GM12873 (cell line): Measurements from ENCODE around the gene WDR1.

Source experiments
- CTCF ChIP-seq: IDR thresholded peaks from 2 replicates; pipeline ENCODE4 v1.5.1; 2012; ENCODE audit warnings: low read depth, mild to moderate bottlenecking, moderate library complexity, low read length, control low read depth; ENCODE audit not compliant: insufficient read depth; ENCODE audit errors: missing control alignments

Gene WDR1

GRCh38 chr4:10111067-10111801 is 5.4 kb downstream of the WDR1 start:
- TF ChIP-seq CTCF: no peak

GRCh38 chr4:10109995-10110670 is 6.5 kb downstream of the WDR1 start:
- TF ChIP-seq CTCF: no peak

GRCh38 chr4:10108818-10109783 is 7.5 kb downstream of the WDR1 start:
- TF ChIP-seq CTCF: no peak

GRCh38 chr4:10108391-10108790 is 8.2 kb downstream of the WDR1 start:
- no peak for TF ChIP-seq CTCF

DNA sequence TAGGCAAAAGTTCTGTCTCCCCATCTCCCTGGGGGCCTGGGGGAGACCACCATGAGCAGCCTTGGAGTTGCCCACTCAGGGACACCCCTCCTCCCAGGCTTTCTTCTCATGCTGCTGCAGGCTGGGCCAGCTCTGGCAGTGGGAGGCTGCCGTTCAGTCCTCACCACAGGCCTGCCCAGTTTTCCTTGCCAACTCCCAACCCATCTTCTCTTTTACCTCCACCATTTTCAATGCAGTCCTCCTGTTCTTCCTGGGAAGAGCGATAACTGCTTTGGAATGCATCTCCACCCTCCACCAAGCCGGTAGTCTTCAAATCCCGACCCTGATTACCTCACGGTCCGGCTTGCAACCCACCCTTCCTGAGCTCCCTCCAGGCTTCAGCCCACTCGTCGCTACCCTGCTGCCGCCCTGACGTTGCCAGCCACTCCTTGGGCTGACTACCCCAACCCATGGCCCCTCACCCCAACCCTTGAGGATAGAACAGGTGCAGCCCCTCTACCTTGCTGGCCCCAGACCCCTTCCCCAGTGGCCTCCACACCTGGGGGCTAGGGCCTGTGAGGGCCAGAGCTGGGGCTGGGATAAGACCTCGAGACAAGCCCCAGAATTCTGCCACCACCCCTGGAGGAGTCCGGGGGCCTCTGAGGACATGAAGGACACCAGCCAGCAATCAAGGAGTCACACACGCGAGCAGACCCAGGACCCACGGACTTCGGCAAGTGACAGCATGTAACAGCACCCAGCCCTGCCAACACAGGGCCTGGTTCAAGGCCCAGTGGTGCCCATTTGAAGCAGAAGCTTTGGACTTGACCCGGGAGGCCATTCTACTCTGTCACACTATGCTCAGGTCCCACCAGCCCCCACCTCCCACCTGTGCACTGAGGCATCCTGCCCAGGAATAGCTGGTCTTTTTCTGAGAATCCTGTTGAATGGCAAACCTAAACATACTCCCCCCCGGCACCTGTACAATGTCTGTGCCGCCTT is 9.2 kb downstream of the WDR1 start:
- TF ChIP-seq CTCF: no peak

DNA sequence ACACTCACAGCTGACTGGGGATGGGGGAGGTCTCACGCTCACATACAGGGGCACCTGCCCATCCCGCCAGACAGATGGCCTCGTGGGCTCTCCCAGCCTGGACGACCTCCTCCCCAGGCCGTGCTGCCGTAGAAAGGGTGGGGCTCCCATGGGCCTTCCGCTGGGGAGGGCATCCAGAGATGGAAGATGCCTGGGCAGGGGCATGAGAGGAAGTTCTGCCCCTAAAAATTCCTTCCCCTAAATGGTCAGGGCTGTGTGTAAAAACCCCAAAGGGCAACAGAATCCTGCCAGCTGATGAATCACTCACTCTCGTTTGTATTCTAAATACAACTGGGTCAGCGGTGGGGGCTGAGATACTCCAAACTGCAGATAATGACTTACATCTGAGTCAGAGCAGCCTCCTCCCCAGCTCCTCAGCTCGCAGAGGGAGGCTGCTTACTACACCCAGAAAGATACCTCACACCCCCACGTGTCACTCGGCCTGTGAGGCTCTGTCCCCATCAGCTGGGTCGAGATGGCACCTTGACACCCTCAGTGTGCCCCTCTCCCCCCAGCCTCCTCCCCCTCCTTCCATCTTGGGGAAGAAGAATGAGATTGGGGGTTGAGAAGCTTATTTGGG is 10.1 kb downstream of the WDR1 start:
- TF ChIP-seq CTCF: no peak
